Measurements from ENCODE around the gene CTPS1. TPM values are rescaled to one million over a fixed set of nuclear protein-coding genes. Genes with fewer than 3 reads are reported as not detected.
A peak's percentile ranks its signal among the peaks of the same experiment; 100 is the strongest.

The CTPS1 gene
- total and polyA plus RNA-seq, 2 of the 13 experiments (the other 11 are each of a cell fraction or from before 2014, with no cell fraction given) = 9.6 to 42.8 TPM

- DNase-seq (ENCODE audit: low spot score) = no peak
- Histone ChIP-seq H3K9ac (ENCODE audit: insufficient read depth, low read depth, low read length) (no peak overlapping the region), H2AFZ (ENCODE audit: low read length) (no peak overlapping the region), H3K9me3 (ENCODE audit: low read length) (no peaks in the 10 kb centered on the region), H3K4me2 (ENCODE audit: low read depth, low read length) (no peak overlapping the region), H3K4me1 (ENCODE audit: insufficient read depth, low read length) (peaks cover 23% of the 10 kb centered on the region), H3K27me3 (ENCODE audit: control insufficient read depth in 1 of 2, insufficient read depth in 2 of 2, low read length in 2 of 2) (no peaks in the 10 kb centered on the region), H3K4me3 (replicated peaks in 1 of 3; ENCODE audit: insufficient read depth in 1 of 3, low read depth in 2 of 3, low read length in 3 of 3) (no peak overlapping the region), H3K36me3 (replicated peaks in 1 of 2; ENCODE audit: control insufficient read depth in 1 of 2, insufficient read depth in 2 of 2, low read length in 2 of 2) (peaks cover 11 to 28% of the 10 kb centered on the region in 2 experiments), H3K27ac (ENCODE audit: extremely low read length, insufficient read depth, low read length) (no peak overlapping the region), H4K20me1 (ENCODE audit: insufficient read depth, low read length) (no peaks in the 10 kb centered on the region; the same call in 1 of the 2 replicates), H3K79me2 (ENCODE audit: insufficient read depth, low read length) (no peaks in the 10 kb centered on the region)
- ATAC-seq = no peak
- ChIA-PET CTCF (ENCODE audit: low intra/inter-chr PET ratio, low total read pairs) (no interaction called here), POLR2A (no interaction called here)
- in situ Hi-C loops (cut with HindIII; ENCODE audit: extremely low pct_ligation_motif_present, low pct_unique_long_range_greater_than_20kb) = no loop called here
- BruUV-seq (replicated peaks) = no TSS peak
- 98% methylated on average over 5 of the region's 10 CpGs for WGBS (ENCODE audit: low lambda C conversion rate)
- intact Hi-C loops (cut with micrococcal nuclease; ENCODE audit: unreplicated experiment) = no loop called here
- no peak for FAIRE-seq
- TF ChIP-seq POLR2G (IDR thresholded peaks at IDR 0.05; ENCODE audit: low read depth, low read length) (peak; percentile 27; the same call in 1 of the 2 replicates), ZMAT3 (CRISPR knock-in tag; conservative IDR thresholded peaks at IDR 0.05) (no peak), POLR2A (IDR thresholded peaks at IDR 0.05; ENCODE audit: insufficient read depth in 1 of 2, low read depth in 2 of 2, low read length in 2 of 2) (peak in 1 of 2 experiments; percentile 17; a peak in 1 of 4 replicates), PRMT3 (CRISPR knock-in tag; IDR thresholded peaks at IDR 0.05; ENCODE audit: borderline replicate concordance, low read depth) (no peak), KDM5B (CRISPR knock-in tag; IDR thresholded peaks at IDR 0.05; ENCODE audit: borderline replicate concordance) (no peak), ZBTB38 (CRISPR knock-in tag; IDR thresholded peaks at IDR 0.05) (no peak), RBM22 (optimal IDR thresholded peaks at IDR 0.05; ENCODE audit: low read length) (peak; percentile 61), YEATS4 (CRISPR knock-in tag; IDR thresholded peaks at IDR 0.05; ENCODE audit: borderline replicate concordance) (no peak)
- TF ChIP-seq, protein P1, sequence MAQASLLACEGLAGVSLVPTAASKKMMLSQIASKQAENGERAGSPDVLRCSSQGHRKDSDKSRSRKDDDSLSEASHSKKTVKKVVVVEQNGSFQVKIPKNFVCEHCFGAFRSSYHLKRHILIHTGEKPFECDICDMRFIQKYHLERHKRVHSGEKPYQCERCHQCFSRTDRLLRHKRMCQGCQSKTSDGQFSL (CRISPR knock-in tag; IDR thresholded peaks at IDR 0.05) = no peak
- TF ChIP-seq, protein P2, sequence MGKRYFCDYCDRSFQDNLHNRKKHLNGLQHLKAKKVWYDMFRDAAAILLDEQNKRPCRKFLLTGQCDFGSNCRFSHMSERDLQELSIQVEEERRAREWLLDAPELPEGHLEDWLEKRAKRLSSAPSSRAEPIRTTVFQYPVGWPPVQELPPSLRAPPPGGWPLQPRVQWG (CRISPR knock-in tag; IDR thresholded peaks at IDR 0.05; ENCODE audit: borderline replicate concordance, low read depth) = no peak
Measured at GRCh38 chr1:41028034-41028642, 48.6 kb downstream of the CTPS1 start.
